SK-N-SH treated with all-trans-retinoic acid at 6 μM for 48 hours (cell line): ENCODE data around the gene AUTS2.

Experiments
- OSR1 ChIP-seq: fragments of 250-450 bp; sonication (Bioruptor Pico); IDR thresholded peaks from 2 replicates; pipeline ENCODE4 v1.8.0; 2022; ENCODE audit warnings: moderate library complexity, mild to moderate bottlenecking, inconsistent platforms
- PPARA ChIP-seq: fragments of 250-450 bp; sonication (Bioruptor Pico); IDR thresholded peaks from 2 replicates; pipeline ENCODE4 v1.5.0; 2020; ENCODE audit warnings: mild to moderate bottlenecking, borderline replicate concordance
- RARB ChIP-seq: fragments of 250-450 bp; sonication (Bioruptor Pico); IDR thresholded peaks from 2 replicates; pipeline ENCODE4 v1.8.0; 2021; ENCODE audit warnings: mild to moderate bottlenecking, moderate library complexity
- ZC3H10 ChIP-seq: fragments of 250-450 bp; sonication (Bioruptor Pico); IDR thresholded peaks from 2 replicates; pipeline ENCODE4 v1.5.1; 2021; ENCODE audit warnings: mild to moderate bottlenecking, moderate library complexity
- ZFP3 ChIP-seq: fragments of 250-450 bp; sonication (Bioruptor Pico); IDR thresholded peaks from 2 replicates; pipeline ENCODE4 v1.5.0; 2020; ENCODE audit warnings: mild to moderate bottlenecking, moderate library complexity
- ZNF565 ChIP-seq: fragments of 450-650 bp; formaldehyde crosslinking; conservative IDR thresholded peaks from 2 replicates; pipeline ENCODE4 v1.5.0; 2020; ENCODE audit warnings: low read depth, mild to moderate bottlenecking, moderate library complexity

DNA sequence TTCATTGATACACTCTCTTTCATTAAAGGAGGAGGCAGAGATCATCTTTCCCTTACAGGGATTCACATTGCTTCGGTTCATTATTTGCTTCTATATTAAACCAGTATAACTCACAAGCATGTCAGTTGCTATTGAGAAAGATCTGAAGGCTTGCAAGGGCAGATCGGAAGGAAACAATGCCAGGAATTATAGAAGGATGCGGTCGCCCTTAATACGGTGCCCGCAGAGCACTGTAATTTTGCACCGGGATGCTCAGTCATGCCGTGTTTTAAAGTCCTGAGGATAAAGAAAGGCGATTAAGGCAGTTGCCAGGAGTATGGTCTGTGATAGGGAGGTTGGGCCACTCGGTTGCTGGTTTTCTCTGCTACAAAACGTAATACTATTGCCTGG, 1183.6 kb downstream of the AUTS2 start:
- no peak for TF ChIP-seq ZFP3 (CRISPR knock-in tag)
- TF ChIP-seq PPARA (CRISPR knock-in tag): no peak
- no peak for TF ChIP-seq OSR1 (CRISPR knock-in tag)
- no peak for TF ChIP-seq ZNF565
- TF ChIP-seq RARB (CRISPR knock-in tag): no peak
- no peak for TF ChIP-seq ZC3H10
